HG02588 (cell line): ENCODE measurements around the gene KTN1.

ENCODE experiments used
- ATAC-seq: cut with Tn5 transposase; IDR thresholded peaks from one replicate; pipeline ENCODE4 v1.9.1; 2021; ENCODE audit warnings: mild to moderate bottlenecking, moderate library complexity; ENCODE audit not compliant: unreplicated experiment

KTN1 gene

GRCh38 chr14:55609681-55610080 is 29.7 kb downstream of the KTN1 start:
- no peak for ATAC-seq

DNA sequence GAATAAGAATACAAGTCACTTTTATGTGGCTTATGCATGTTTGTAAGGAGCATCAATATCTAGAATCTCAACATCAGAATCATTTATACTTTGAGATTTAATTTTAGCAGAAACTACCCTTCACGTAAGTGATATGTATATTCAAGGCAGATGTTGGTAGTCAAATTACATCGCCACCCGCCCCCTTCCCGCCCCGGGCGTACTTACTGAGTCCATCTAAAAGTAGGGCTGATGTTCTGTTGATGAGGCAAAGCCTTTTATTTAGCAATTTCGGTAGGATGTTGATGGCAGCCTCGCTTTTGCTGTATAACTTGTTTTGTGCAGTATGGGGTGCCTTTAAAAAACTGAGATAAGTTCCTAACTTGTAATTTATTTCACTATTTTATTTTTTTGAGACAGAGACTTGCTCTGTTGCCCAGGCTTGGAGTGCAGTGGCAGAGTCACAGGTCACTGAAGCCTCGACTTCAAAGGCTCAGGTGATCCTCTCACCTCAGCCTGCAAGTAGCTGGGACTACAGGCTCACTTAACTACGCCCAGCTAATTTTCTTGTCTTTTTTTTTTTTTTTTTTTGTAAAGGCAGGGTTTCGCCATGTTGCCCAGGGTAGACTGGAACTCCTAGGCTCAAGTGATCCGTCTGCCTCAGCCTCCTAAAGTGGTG is 30.8 kb downstream of the KTN1 start:
- no peak for ATAC-seq

DNA sequence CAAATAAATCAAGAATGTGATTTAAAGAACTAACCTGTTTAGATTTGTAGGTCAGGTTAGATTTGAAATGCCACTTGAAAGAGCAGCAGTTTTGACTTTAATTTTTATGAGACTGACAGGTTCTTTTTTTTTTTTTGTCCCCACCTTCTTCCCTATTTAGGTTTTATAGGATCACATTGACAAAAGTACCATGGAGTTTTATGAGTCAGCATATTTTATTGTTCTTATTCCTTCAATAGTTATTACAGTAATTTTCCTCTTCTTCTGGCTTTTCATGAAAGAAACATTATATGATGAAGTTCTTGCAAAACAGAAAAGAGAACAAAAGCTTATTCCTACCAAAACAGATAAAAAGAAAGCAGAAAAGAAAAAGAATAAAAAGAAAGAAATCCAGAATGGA is 31.9 kb downstream of the KTN1 start:
- ATAC-seq, result no peak

GRCh38 chr14:55614304-55614703 is 34.3 kb downstream of the KTN1 start:
- ATAC-seq, result no peak

DNA sequence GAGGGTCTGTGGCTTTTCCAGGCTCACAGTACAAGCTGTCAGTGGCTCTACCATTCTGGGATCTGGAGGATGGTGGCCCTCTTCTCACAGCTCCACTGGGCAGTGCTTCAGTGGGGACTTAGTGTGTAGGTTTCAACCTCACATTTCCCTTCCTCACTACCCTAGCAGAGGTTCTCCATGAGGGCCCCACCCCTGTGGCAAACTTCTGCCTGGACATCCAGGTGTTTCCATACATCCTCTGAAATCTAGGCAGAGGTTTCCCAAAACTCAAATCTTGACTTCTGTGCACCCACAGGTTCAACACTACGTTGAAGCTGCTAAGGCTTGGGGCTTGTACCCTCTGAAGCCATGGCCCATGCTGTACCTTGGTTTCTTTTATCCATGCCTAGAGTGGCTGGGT is 40.3 kb downstream of the KTN1 start:
- no peak for ATAC-seq

DNA sequence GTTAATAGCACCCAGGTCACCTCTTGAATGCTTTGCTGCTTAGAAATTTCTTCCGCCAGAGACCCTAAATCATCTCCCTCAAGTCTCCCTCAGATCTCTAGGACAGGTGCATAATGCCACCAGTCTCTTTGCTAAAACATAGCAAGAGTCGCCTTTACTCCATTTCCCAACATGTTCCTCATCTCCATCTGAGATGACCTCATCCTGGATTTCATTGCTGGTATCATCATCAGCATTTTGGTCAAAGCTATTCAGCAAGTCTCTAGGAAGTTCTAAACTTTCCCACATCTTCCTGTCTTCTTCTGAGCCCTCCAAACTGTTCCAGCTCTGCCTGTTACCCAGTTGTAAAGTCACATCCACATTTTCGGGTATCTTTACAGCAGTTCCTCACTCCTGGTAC is 41.0 kb downstream of the KTN1 start:
- no peak for ATAC-seq

- no peak for ATAC-seq
Observed at GRCh38 chr14:55621391-55621790, 41.4 kb downstream of the KTN1 start.

GRCh38 chr14:55624913-55625312 is 44.9 kb downstream of the KTN1 start:
- ATAC-seq, result no peak

DNA sequence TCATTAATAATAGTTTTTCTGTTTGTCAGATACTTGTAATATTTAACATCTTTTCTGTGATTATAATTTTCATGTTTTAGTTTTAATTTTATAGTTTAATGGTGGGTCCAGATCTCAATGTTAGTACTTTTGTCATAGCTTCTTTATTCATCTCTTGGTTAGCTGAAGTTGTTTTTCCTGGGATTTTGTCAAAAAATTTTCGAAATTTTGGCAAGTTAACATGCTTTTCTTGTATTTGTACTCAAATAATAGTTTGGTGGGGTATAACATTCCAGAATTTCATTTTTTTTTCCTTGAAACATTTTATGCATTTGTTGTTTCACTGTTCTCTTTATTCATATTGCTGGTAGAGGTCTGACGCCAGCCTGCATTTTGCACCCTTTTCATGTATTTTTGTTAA is 45.5 kb downstream of the KTN1 start:
- no peak for ATAC-seq

GRCh38 chr14:55626131-55626530 is 46.1 kb downstream of the KTN1 start:
- no peak for ATAC-seq

GRCh38 chr14:55628426-55628825 is 48.4 kb downstream of the KTN1 start:
- ATAC-seq, result no peak

DNA sequence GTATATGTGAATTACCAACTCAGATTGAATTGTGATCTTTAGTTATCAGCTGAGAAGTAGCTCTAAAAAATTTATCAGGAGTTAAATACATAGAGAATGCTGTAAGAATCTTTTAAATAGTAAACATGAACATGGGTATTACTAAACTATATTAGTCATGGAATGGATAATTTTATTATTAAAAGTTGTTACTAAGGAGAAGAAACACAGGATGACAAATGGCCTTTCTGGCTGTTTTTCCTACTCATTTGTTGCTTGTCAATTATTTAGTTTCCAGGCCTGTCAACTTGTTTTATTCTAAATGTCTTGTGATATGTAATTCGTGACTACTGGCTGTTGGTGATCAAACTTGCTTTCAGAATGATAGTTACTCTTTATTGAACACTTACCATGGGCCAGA is 58.7 kb downstream of the KTN1 start:
- no peak for ATAC-seq

- ATAC-seq, result no peak
Observed at GRCh38 chr14:55641290-55641689, 61.3 kb downstream of the KTN1 start.

DNA sequence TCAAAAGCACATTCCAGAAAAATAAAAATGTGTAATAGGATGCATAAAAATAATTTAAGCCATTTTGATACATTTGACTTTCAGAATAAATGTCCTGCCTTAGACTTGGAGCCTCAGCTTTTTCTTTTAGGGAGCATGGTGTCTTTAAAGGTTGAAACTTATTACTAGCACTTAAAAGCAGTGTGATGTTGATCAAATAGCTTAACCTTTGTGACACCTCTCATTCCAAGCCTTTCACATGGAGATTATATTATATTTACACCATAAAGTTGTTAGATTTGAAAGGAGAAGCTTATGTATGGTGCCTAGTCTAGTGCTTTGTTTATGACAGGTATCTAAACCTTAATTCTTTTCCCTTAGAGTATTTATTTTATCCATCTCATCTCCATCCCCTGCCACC is 61.9 kb downstream of the KTN1 start:
- no peak for ATAC-seq

GRCh38 chr14:55645145-55645544 is 65.1 kb downstream of the KTN1 start:
- ATAC-seq, result no peak

DNA sequence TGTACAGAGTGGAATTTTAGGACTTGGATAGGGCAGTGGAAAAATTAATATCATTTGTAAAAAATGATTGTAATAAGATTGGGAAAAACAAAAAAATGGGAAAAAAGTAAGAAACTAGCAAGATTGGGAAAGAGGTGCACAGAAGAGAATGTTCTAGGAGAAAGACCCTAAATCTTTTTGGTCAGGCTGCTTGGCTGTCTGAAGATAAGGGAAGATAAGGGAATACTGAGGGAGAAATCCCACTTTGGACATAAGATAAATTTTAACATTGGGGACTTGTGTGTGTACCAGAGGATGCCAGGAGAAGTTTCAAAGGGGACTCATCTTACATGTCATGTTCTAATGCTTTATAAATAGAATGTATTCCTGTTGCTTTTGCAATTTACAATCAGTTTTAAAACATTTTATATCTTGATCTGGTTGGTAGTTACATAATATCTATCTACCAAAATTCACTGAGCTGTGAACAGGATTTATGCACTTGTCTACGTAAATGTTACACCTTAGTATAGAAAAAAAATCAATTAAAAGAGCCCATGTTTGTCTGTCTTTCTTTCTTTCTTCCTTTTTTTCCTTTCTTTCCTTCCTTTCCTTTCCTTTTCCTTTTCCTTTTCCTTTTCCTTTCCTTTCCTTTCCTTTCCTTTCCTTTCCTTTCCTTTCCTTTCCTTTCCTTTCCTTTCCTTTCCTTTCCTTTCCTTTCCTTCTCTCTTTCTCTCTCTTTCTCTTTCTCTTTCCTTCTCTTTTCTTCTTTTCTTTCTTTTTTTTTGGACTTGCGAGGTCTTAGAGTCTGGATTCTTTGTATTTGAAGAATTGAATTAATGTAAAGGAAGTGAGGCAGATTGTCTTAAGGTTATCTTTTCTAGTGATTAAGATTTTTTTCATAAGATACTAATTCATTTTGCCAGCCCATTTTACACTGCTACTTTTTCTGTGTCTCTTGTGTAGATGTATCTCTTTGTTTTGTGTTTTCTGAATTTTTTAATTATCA is 66.1 kb downstream of the KTN1 start:
- ATAC-seq, result no peak

- no peak for ATAC-seq
Observed at GRCh38 chr14:55650992-55651391, 71.0 kb downstream of the KTN1 start.

- ATAC-seq, result no peak
Observed at GRCh38 chr14:55654243-55654642, 74.2 kb downstream of the KTN1 start.

- no peak for ATAC-seq
Observed at GRCh38 chr14:55661029-55661428, 81.0 kb downstream of the KTN1 start.

DNA sequence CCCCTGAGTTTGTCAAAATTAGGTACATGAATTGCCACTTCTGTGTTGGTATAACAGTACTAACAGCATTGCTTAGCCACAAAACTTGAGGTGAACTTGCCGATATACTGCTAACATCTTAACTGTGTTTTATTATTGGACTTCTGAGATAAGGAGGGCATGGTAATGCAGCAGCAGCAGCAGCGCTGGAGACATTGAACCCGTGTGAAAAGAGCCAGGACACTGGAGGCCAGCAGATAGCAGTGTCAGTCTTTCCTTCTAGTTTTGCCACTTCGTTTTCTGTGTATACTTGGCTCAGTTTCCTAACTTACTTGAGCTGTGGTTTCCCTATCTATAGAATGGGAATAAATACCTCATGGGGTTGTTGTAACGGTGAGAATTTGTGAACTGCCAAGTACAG is 82.7 kb downstream of the KTN1 start:
- no peak for ATAC-seq

DNA sequence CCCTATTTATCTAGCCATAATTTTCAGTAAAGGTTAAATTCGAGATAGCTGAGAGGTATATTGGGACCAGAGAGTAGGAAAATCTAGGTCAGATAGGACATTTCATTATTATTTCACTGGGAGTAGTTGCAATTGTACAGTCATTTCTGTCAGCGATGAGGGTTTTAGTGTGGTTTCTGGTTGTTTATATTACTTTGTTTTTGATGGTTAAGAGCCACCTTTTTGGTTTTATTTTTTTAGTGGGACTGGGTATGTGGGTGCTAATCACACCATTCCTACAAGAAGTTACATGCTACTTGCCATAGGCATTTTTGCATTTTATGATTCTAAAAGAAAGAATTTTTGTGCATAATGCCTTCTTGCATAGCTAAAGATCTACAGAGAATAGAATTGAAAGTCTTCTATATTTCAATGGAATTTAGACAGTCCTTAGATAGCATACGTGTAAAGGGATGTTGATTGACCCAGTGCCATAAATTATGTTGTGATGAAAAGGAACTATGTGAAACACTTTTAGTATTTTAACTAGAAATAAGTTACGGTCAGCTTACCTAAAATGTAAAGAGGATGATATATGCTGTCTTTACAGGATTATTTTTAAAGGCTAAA is 85.2 kb downstream of the KTN1 start:
- no peak for ATAC-seq

DNA sequence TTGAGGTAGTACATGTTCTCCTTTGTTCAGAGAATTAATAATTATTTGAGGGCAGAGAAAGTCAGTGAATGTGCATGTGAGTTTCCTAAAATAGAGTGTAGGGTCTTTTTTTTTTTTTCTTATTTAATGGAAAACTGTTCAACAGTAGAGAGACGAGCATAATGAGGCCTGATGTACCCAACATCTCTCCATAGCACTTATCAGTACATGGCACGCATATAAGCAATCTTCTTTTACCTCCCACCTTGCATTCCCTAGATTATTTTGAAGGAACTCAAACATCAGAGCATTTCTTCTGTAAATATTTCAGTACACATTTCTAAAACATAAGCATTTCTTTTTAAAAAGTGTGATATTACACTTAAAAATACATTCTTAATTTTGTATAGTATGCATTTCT is 87.8 kb downstream of the KTN1 start:
- ATAC-seq, result no peak
